H1 (cell line): Measurements from ENCODE around the gene RXRA.

Experiments
- ASH2L ChIP-seq: fragments of 200-600, 300-600 bp; sonication (generic); IDR thresholded peaks from one replicate; pipeline ENCODE4 v1.7.1; 2017; ENCODE audit warnings: low read length
- EZH2 ChIP-seq: fragments of 200-600 bp; sonication (generic); IDR thresholded peaks from 2 replicates; pipeline ENCODE4 v1.7.1; 2012; ENCODE audit warnings: low read depth, mild to moderate bottlenecking, moderate library complexity, low read length, inconsistent platforms; ENCODE audit not compliant: severe bottlenecking
- KDM4A ChIP-seq: IDR thresholded peaks from one replicate; pipeline ENCODE4 v1.7.1; 2012; ENCODE audit warnings: low read depth, mild to moderate bottlenecking, moderate library complexity, low read length, inconsistent platforms; ENCODE audit not compliant: severe bottlenecking
- NRF1 ChIP-seq: IDR thresholded peaks from 2 replicates; pipeline ENCODE4 v1.6.1; 2011; ENCODE audit warnings: mild to moderate bottlenecking, low read depth, low read length, improper control_type of control experiment
- POLR2A ChIP-seq, 2 experiments: IDR thresholded peaks; 1 replicate in 1 of 2; 2 replicates in 1 of 2; pipeline ENCODE4 v1.6.1; 2011; ENCODE audit warnings: low read depth in 2 of 2, low read length in 2 of 2, mild to moderate bottlenecking in 2 of 2; ENCODE audit errors: control extremely low read depth in 1 of 2
- SIRT6 ChIP-seq: IDR thresholded peaks from one replicate; pipeline ENCODE4 v1.7.1; 2012; ENCODE audit warnings: low read length, inconsistent platforms
- SP1 ChIP-seq: IDR thresholded peaks from 2 replicates; pipeline ENCODE4 v1.6.1; 2011; ENCODE audit warnings: low read depth, low read length
- TBP ChIP-seq: IDR thresholded peaks from 2 replicates; pipeline ENCODE4 v1.6.1; 2011; ENCODE audit warnings: low read depth, low read length, improper control_type of control experiment
- TEAD4 ChIP-seq: IDR thresholded peaks from 2 replicates; pipeline ENCODE4 v1.6.1; 2012; ENCODE audit warnings: low read depth, low read length, inconsistent platforms, mixed read lengths
- USF2 ChIP-seq: IDR thresholded peaks from 2 replicates; pipeline ENCODE4 v1.6.1; 2011; ENCODE audit warnings: low read length, improper control_type of control experiment
- YY1 ChIP-seq: IDR thresholded peaks from 2 replicates; pipeline ENCODE4 v1.6.1; 2011; ENCODE audit warnings: low read depth, mild to moderate bottlenecking, low read length
- TF ChIP-seq, protein P1 (sequence below), 3 experiments: IDR thresholded peaks; 1 replicate in 2 of 3; 2 replicates in 1 of 3; pipeline versions ENCODE4 v1.5.1 to v1.6.1; 2011; ENCODE audit warnings: low read length in 3 of 3, mild to moderate bottlenecking in 3 of 3, inconsistent platforms in 2 of 3, low read depth in 1 of 3, moderate library complexity in 1 of 3; ENCODE audit not compliant: insufficient read depth in 1 of 3; ENCODE audit errors: control extremely low read depth in 1 of 3
- TF ChIP-seq, protein P2 (sequence below): fragments of 300-600 bp; sonication (generic); IDR thresholded peaks from 2 replicates; pipeline ENCODE4 v1.7.1; 2012; ENCODE audit warnings: low read length, moderate library complexity, mild to moderate bottlenecking, inconsistent platforms; ENCODE audit not compliant: insufficient replicate concordance

GRCh38 chr9:134390947-134391318 is 64.7 kb downstream of the RXRA start:
- TF ChIP-seq, protein P1, sequence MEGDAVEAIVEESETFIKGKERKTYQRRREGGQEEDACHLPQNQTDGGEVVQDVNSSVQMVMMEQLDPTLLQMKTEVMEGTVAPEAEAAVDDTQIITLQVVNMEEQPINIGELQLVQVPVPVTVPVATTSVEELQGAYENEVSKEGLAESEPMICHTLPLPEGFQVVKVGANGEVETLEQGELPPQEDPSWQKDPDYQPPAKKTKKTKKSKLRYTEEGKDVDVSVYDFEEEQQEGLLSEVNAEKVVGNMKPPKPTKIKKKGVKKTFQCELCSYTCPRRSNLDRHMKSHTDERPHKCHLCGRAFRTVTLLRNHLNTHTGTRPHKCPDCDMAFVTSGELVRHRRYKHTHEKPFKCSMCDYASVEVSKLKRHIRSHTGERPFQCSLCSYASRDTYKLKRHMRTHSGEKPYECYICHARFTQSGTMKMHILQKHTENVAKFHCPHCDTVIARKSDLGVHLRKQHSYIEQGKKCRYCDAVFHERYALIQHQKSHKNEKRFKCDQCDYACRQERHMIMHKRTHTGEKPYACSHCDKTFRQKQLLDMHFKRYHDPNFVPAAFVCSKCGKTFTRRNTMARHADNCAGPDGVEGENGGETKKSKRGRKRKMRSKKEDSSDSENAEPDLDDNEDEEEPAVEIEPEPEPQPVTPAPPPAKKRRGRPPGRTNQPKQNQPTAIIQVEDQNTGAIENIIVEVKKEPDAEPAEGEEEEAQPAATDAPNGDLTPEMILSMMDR (IDR thresholded peaks at IDR 0.05; ENCODE audit: control extremely low read depth in 1 of 3, insufficient read depth in 1 of 3, low read depth in 1 of 3, low read length in 3 of 3), result no peak
- TF ChIP-seq YY1 (no peak), SP1 (no peak), USF2 (no peak), TEAD4 (no peak), KDM4A (no peak), POLR2A (IDR thresholded peaks at IDR 0.05; ENCODE audit: control extremely low read depth in 1 of 2, low read depth in 2 of 2, low read length in 2 of 2) (no peak), ASH2L (no peak), EZH2 (no peak), SIRT6 (no peak), TBP (no peak), NRF1 (no peak)
- TF ChIP-seq, protein P2, sequence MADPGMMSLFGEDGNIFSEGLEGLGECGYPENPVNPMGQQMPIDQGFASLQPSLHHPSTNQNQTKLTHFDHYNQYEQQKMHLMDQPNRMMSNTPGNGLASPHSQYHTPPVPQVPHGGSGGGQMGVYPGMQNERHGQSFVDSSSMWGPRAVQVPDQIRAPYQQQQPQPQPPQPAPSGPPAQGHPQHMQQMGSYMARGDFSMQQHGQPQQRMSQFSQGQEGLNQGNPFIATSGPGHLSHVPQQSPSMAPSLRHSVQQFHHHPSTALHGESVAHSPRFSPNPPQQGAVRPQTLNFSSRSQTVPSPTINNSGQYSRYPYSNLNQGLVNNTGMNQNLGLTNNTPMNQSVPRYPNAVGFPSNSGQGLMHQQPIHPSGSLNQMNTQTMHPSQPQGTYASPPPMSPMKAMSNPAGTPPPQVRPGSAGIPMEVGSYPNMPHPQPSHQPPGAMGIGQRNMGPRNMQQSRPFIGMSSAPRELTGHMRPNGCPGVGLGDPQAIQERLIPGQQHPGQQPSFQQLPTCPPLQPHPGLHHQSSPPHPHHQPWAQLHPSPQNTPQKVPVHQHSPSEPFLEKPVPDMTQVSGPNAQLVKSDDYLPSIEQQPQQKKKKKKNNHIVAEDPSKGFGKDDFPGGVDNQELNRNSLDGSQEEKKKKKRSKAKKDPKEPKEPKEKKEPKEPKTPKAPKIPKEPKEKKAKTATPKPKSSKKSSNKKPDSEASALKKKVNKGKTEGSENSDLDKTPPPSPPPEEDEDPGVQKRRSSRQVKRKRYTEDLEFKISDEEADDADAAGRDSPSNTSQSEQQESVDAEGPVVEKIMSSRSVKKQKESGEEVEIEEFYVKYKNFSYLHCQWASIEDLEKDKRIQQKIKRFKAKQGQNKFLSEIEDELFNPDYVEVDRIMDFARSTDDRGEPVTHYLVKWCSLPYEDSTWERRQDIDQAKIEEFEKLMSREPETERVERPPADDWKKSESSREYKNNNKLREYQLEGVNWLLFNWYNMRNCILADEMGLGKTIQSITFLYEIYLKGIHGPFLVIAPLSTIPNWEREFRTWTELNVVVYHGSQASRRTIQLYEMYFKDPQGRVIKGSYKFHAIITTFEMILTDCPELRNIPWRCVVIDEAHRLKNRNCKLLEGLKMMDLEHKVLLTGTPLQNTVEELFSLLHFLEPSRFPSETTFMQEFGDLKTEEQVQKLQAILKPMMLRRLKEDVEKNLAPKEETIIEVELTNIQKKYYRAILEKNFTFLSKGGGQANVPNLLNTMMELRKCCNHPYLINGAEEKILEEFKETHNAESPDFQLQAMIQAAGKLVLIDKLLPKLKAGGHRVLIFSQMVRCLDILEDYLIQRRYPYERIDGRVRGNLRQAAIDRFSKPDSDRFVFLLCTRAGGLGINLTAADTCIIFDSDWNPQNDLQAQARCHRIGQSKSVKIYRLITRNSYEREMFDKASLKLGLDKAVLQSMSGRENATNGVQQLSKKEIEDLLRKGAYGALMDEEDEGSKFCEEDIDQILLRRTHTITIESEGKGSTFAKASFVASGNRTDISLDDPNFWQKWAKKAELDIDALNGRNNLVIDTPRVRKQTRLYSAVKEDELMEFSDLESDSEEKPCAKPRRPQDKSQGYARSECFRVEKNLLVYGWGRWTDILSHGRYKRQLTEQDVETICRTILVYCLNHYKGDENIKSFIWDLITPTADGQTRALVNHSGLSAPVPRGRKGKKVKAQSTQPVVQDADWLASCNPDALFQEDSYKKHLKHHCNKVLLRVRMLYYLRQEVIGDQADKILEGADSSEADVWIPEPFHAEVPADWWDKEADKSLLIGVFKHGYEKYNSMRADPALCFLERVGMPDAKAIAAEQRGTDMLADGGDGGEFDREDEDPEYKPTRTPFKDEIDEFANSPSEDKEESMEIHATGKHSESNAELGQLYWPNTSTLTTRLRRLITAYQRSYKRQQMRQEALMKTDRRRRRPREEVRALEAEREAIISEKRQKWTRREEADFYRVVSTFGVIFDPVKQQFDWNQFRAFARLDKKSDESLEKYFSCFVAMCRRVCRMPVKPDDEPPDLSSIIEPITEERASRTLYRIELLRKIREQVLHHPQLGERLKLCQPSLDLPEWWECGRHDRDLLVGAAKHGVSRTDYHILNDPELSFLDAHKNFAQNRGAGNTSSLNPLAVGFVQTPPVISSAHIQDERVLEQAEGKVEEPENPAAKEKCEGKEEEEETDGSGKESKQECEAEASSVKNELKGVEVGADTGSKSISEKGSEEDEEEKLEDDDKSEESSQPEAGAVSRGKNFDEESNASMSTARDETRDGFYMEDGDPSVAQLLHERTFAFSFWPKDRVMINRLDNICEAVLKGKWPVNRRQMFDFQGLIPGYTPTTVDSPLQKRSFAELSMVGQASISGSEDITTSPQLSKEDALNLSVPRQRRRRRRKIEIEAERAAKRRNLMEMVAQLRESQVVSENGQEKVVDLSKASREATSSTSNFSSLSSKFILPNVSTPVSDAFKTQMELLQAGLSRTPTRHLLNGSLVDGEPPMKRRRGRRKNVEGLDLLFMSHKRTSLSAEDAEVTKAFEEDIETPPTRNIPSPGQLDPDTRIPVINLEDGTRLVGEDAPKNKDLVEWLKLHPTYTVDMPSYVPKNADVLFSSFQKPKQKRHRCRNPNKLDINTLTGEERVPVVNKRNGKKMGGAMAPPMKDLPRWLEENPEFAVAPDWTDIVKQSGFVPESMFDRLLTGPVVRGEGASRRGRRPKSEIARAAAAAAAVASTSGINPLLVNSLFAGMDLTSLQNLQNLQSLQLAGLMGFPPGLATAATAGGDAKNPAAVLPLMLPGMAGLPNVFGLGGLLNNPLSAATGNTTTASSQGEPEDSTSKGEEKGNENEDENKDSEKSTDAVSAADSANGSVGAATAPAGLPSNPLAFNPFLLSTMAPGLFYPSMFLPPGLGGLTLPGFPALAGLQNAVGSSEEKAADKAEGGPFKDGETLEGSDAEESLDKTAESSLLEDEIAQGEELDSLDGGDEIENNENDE, result no peak
